Nucleus accumbens (tissue), 56 donors: Measurements from ENCODE around the gene RPL34.
"Not testable (repeated sequence)": the region's sequence is repeated elsewhere in the genome, so short reads cannot be mapped to it uniquely, and the experiment has no call there.

Experiments used
- DNase-seq, 56 donors: peaks; one replicate each; lab custom pipeline; 2025; lab: John Stamatoyannopoulos, UW

Gene RPL34

GRCh38 chr4:108620101-108620932, at the start of gene RPL34:
TSS of gene RPL34 (plus strand) at chr4:108620576. CDS start at chr4:108621960, 1,384 bp downstream.
- DNase-seq, result peak; percentile 81 to 99 (median 96)

- DNase-seq, result no peak
Observed at GRCh38 chr4:108570993-108571569, 49.3 kb upstream of the RPL34 start.

- DNase-seq, result no peak
Observed at GRCh38 chr4:108574402-108574801, 46.0 kb upstream of the RPL34 start.

GRCh38 chr4:108581083-108581482, 39.3 kb upstream of the RPL34 start:
- no peak for DNase-seq

GRCh38 chr4:108586778-108587177, 33.6 kb upstream of the RPL34 start:
- no peak for DNase-seq

GRCh38 chr4:108588878-108589277, 31.5 kb upstream of the RPL34 start:
- DNase-seq, result no peak

- no peak for DNase-seq
Observed at GRCh38 chr4:108589961-108590360, 30.4 kb upstream of the RPL34 start.

GRCh38 chr4:108590776-108591175, 29.6 kb upstream of the RPL34 start:
- DNase-seq, result no peak

- no peak for DNase-seq
Observed at GRCh38 chr4:108592674-108592986, 27.7 kb upstream of the RPL34 start.

GRCh38 chr4:108594296-108594695, 26.1 kb upstream of the RPL34 start:
- not testable (repeated sequence) for DNase-seq

- peak in 3 of 56 donors; percentile 3 to 12 (median 4) for DNase-seq
Observed at GRCh38 chr4:108596344-108596743, 24.0 kb upstream of the RPL34 start.

- peak in 25 of 56 donors; percentile 1 to 61 (median 11) for DNase-seq
Observed at GRCh38 chr4:108601106-108601505, 19.3 kb upstream of the RPL34 start.

- no peak for DNase-seq
Observed at GRCh38 chr4:108601532-108601931, 18.8 kb upstream of the RPL34 start.

GRCh38 chr4:108602163-108602562, 18.2 kb upstream of the RPL34 start:
- DNase-seq, result no peak

- no peak for DNase-seq
Observed at GRCh38 chr4:108607079-108607815, 13.1 kb upstream of the RPL34 start.

- DNase-seq, result peak in 12 of 56 donors; percentile 1 to 35 (median 6)
Observed at GRCh38 chr4:108611365-108611764, 9.0 kb upstream of the RPL34 start.

- no peak for DNase-seq
Observed at GRCh38 chr4:108612365-108612764, 8.0 kb upstream of the RPL34 start.

- no peak for DNase-seq
Observed at GRCh38 chr4:108619372-108620100, 840 bp upstream of the RPL34 start.

- no peak for DNase-seq
Observed at GRCh38 chr4:108620933-108621905, 843 bp downstream of the RPL34 start.

GRCh38 chr4:108622022-108622421, 1.6 kb downstream of the RPL34 start:
- DNase-seq, result no peak
